Liver (tissue), 9 donors: ENCODE data around the gene RHOT1. TPM values are rescaled to one million over a fixed set of nuclear protein-coding genes. Genes with fewer than 3 reads are reported as not detected.

Experiments used
- DNase-seq: peaks from one replicate; pipeline ENCODE4 v3.0.0-alpha.2; 2017; ENCODE audit warnings: low spot score
- H3K27ac ChIP-seq, 2 donors: one replicate each; pipeline ENCODE4 v1.7.0; 2013; ENCODE audit warnings: inconsistent platforms in 2 of 2, low read length in 2 of 2, control low read depth in 1 of 2, low read depth in 1 of 2, mild to moderate bottlenecking in 1 of 2
- H3K27me3 ChIP-seq, 4 donors: one replicate each; pipeline versions ENCODE4 v1.6.1 to v1.7.0; 2013; ENCODE audit warnings: low read length in 3 of 4, inconsistent platforms in 1 of 4, mild to moderate bottlenecking in 1 of 4, moderate library complexity in 1 of 4; ENCODE audit not compliant: control insufficient read depth in 4 of 4, insufficient read depth in 4 of 4
- H3K36me3 ChIP-seq, 4 donors: one replicate each; pipeline versions ENCODE4 v1.6.1 to v1.7.0; 2013; ENCODE audit warnings: low read length in 3 of 4, mild to moderate bottlenecking in 3 of 4, low read depth in 1 of 4, moderate library complexity in 1 of 4; ENCODE audit not compliant: control insufficient read depth in 4 of 4, insufficient read depth in 3 of 4
- H3K4me1 ChIP-seq, 4 donors: one replicate each; pipeline versions ENCODE4 v1.6.1 to v1.7.0; 2013; ENCODE audit warnings: low read length in 3 of 4, mild to moderate bottlenecking in 3 of 4, moderate library complexity in 1 of 4; ENCODE audit not compliant: control insufficient read depth in 4 of 4, insufficient read depth in 4 of 4
- H3K4me3 ChIP-seq, 3 donors: one replicate each; pipeline versions ENCODE4 v1.6.1 to v1.7.0; 2013; ENCODE audit warnings: low read length in 3 of 3, control low read depth in 1 of 3, low read depth in 1 of 3, mild to moderate bottlenecking in 1 of 3
- H3K9ac ChIP-seq, 2 donors: one replicate each; pipeline ENCODE4 v1.7.0; 2013; ENCODE audit warnings: low read length in 2 of 2, mild to moderate bottlenecking in 2 of 2, moderate library complexity in 2 of 2, control low read depth in 1 of 2, low read depth in 1 of 2
- H3K9me3 ChIP-seq, 4 donors: one replicate each; pipeline versions ENCODE4 v1.6.1 to v1.7.0; 2013; ENCODE audit warnings: low read length in 3 of 4; ENCODE audit not compliant: control insufficient read depth in 4 of 4
- EGR1 ChIP-seq, 2 donors: IDR thresholded peaks; 2 replicates each; pipeline ENCODE4 v1.6.1; 2016 to 2018; ENCODE audit warnings: antibody characterized with exemption in 2 of 2, low read depth in 2 of 2
- FOXA1 ChIP-seq: IDR thresholded peaks from 2 replicates; pipeline ENCODE4 v1.6.1; 2016; ENCODE audit warnings: antibody characterized with exemption
- FOXA2 ChIP-seq: IDR thresholded peaks from 2 replicates; pipeline ENCODE4 v1.6.1; 2016; ENCODE audit warnings: antibody characterized with exemption
- GABPA ChIP-seq, 2 donors: IDR thresholded peaks in 1 of 2; conservative IDR thresholded peaks in 1 of 2; 2 replicates each; pipeline ENCODE4 v1.6.1; 2016; ENCODE audit warnings: antibody characterized with exemption in 2 of 2, mild to moderate bottlenecking in 1 of 2, moderate library complexity in 1 of 2
- HNF4A ChIP-seq, 2 donors: conservative IDR thresholded peaks; 2 replicates each; pipeline ENCODE4 v1.6.1; 2016; ENCODE audit warnings: antibody characterized with exemption in 2 of 2, mild to moderate bottlenecking in 2 of 2
- HNF4G ChIP-seq: IDR thresholded peaks from 2 replicates; pipeline ENCODE4 v1.6.1; 2016; ENCODE audit warnings: antibody characterized with exemption
- JUND ChIP-seq, 2 donors: IDR thresholded peaks; 2 replicates each; pipeline ENCODE4 v1.6.1; 2016; ENCODE audit warnings: antibody characterized with exemption in 2 of 2
- NR2F2 ChIP-seq: IDR thresholded peaks from 2 replicates; pipeline ENCODE4 v1.6.1; 2016; ENCODE audit warnings: antibody characterized with exemption
- RAD21 ChIP-seq, 2 donors: IDR thresholded peaks; 2 replicates each; pipeline ENCODE4 v1.6.1; 2016; ENCODE audit warnings: antibody characterized with exemption in 2 of 2, mild to moderate bottlenecking in 2 of 2
- RXRA ChIP-seq, 2 donors: IDR thresholded peaks; 2 replicates each; pipeline ENCODE4 v1.6.1; 2017 to 2018; ENCODE audit warnings: antibody characterized with exemption in 2 of 2, mild to moderate bottlenecking in 1 of 2
- SP1 ChIP-seq: IDR thresholded peaks from 2 replicates; pipeline ENCODE4 v1.6.1; 2018; ENCODE audit warnings: antibody characterized with exemption, mild to moderate bottlenecking
- TAF1 ChIP-seq: conservative IDR thresholded peaks from 2 replicates; pipeline ENCODE4 v1.6.1; 2016; ENCODE audit warnings: antibody characterized with exemption, mild to moderate bottlenecking
- YY1 ChIP-seq: IDR thresholded peaks from 2 replicates; pipeline ENCODE4 v1.6.1; 2016; ENCODE audit warnings: antibody characterized with exemption, mild to moderate bottlenecking
- WGBS: extraction: QIAGEN DNeasy Blood & Tissue Kit; methylation state at CpG from one replicate; pipeline ENCODE4 v1.1.7; 2013; 5-methylcytosine and 5-hydroxymethylcytosine counted together
- polyA plus RNA-seq, 2 donors: library from polyadenylated mRNA; stranded (reverse) in 1 of 2; unstranded in 1 of 2; fragments of 200-250 nt in 1 of 2; fragments of >200 nt in 1 of 2; fragmentation: Nextera tagmentation in 1 of 2; extraction: Ambion mirVana in 1 of 2; gene quantifications; one replicate each; pipeline versions ENCODE4 v1.2.1 to v1.2.3, GENCODE V29; 2013 to 2015
- total RNA-seq, 2 donors: library from RNA; depleted of rRNA; stranded (reverse); fragments of >200 nt; gene quantifications; one replicate each; pipeline ENCODE4 v1.2.3, GENCODE V29; 2014
- TF ChIP-seq, protein P1 (sequence below): IDR thresholded peaks from 2 replicates; pipeline ENCODE4 v1.6.1; 2016; ENCODE audit warnings: antibody characterized with exemption
- TF ChIP-seq, protein P2 (sequence below): IDR thresholded peaks from 2 replicates; pipeline ENCODE4 v1.6.1; 2016; ENCODE audit warnings: antibody characterized with exemption
- TF ChIP-seq, protein P3 (sequence below): IDR thresholded peaks from 2 replicates; pipeline ENCODE4 v1.6.1; 2016; ENCODE audit warnings: antibody characterized with exemption, mild to moderate bottlenecking
- TF ChIP-seq, protein P4 (sequence below): fragments of 150-350 bp; IDR thresholded peaks from 2 replicates; pipeline ENCODE4 v1.5.1; 2017; ENCODE audit warnings: improper control_type of control experiment, low read depth, low read length; ENCODE audit not compliant: missing input control
- TF ChIP-seq, protein P5 (sequence below): IDR thresholded peaks from 2 replicates; pipeline ENCODE4 v1.6.1; 2016; ENCODE audit warnings: antibody characterized with exemption
- donor health status: healthy.
- donor health status: healthy.
- donor health status: healthy.
- donor health status: healthy.
- donor health status: healthy.

The RHOT1 gene
- total and polyA plus RNA-seq, 4 donors: 8.1 to 43.4 (median 17.1) TPM

DNA sequence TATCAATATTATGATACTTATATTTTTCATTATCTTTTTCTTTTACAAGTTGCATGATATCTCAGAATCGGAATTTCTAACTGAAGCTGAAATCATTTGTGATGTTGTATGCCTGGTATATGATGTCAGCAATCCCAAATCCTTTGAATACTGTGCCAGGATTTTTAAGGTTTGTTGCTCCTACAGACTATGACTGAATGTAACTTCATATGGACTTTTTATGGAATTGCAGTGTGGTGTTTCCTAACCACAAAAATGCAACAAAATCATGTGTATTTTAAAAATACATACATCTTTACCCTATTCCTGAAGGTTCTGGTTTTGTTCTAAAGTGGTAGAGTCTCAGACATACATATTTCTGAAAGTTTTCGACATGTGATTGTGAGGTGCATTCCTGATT lies 64.6 kb downstream of the RHOT1 start:
- TF ChIP-seq SP1: no peak
- TF ChIP-seq YY1: no peak
- TF ChIP-seq NR2F2: no peak
- TF ChIP-seq, protein P1, sequence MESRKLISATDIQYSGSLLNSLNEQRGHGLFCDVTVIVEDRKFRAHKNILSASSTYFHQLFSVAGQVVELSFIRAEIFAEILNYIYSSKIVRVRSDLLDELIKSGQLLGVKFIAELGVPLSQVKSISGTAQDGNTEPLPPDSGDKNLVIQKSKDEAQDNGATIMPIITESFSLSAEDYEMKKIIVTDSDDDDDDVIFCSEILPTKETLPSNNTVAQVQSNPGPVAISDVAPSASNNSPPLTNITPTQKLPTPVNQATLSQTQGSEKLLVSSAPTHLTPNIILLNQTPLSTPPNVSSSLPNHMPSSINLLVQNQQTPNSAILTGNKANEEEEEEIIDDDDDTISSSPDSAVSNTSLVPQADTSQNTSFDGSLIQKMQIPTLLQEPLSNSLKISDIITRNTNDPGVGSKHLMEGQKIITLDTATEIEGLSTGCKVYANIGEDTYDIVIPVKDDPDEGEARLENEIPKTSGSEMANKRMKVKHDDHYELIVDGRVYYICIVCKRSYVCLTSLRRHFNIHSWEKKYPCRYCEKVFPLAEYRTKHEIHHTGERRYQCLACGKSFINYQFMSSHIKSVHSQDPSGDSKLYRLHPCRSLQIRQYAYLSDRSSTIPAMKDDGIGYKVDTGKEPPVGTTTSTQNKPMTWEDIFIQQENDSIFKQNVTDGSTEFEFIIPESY: no peak
- TF ChIP-seq, protein P2, sequence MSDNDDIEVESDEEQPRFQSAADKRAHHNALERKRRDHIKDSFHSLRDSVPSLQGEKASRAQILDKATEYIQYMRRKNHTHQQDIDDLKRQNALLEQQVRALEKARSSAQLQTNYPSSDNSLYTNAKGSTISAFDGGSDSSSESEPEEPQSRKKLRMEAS: no peak
- no peak for TF ChIP-seq GABPA (IDR thresholded peaks at IDR 0.05 in 1 of 2, conservative IDR thresholded peaks at IDR 0.05 in 1 of 2)
- no peak for TF ChIP-seq TAF1
- TF ChIP-seq FOXA2: no peak
- TF ChIP-seq JUND (IDR thresholded peaks at IDR 0.05): no peak
- TF ChIP-seq HNF4A (conservative IDR thresholded peaks at IDR 0.05): no peak
- TF ChIP-seq, protein P3, sequence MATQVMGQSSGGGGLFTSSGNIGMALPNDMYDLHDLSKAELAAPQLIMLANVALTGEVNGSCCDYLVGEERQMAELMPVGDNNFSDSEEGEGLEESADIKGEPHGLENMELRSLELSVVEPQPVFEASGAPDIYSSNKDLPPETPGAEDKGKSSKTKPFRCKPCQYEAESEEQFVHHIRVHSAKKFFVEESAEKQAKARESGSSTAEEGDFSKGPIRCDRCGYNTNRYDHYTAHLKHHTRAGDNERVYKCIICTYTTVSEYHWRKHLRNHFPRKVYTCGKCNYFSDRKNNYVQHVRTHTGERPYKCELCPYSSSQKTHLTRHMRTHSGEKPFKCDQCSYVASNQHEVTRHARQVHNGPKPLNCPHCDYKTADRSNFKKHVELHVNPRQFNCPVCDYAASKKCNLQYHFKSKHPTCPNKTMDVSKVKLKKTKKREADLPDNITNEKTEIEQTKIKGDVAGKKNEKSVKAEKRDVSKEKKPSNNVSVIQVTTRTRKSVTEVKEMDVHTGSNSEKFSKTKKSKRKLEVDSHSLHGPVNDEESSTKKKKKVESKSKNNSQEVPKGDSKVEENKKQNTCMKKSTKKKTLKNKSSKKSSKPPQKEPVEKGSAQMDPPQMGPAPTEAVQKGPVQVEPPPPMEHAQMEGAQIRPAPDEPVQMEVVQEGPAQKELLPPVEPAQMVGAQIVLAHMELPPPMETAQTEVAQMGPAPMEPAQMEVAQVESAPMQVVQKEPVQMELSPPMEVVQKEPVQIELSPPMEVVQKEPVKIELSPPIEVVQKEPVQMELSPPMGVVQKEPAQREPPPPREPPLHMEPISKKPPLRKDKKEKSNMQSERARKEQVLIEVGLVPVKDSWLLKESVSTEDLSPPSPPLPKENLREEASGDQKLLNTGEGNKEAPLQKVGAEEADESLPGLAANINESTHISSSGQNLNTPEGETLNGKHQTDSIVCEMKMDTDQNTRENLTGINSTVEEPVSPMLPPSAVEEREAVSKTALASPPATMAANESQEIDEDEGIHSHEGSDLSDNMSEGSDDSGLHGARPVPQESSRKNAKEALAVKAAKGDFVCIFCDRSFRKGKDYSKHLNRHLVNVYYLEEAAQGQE: no peak
- no peak for TF ChIP-seq EGR1 (IDR thresholded peaks at IDR 0.05; ENCODE audit: low read depth in 2 of 2)
- TF ChIP-seq RAD21 (IDR thresholded peaks at IDR 0.05): no peak
- TF ChIP-seq, protein P4, sequence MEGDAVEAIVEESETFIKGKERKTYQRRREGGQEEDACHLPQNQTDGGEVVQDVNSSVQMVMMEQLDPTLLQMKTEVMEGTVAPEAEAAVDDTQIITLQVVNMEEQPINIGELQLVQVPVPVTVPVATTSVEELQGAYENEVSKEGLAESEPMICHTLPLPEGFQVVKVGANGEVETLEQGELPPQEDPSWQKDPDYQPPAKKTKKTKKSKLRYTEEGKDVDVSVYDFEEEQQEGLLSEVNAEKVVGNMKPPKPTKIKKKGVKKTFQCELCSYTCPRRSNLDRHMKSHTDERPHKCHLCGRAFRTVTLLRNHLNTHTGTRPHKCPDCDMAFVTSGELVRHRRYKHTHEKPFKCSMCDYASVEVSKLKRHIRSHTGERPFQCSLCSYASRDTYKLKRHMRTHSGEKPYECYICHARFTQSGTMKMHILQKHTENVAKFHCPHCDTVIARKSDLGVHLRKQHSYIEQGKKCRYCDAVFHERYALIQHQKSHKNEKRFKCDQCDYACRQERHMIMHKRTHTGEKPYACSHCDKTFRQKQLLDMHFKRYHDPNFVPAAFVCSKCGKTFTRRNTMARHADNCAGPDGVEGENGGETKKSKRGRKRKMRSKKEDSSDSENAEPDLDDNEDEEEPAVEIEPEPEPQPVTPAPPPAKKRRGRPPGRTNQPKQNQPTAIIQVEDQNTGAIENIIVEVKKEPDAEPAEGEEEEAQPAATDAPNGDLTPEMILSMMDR: no peak
- TF ChIP-seq, protein P5, sequence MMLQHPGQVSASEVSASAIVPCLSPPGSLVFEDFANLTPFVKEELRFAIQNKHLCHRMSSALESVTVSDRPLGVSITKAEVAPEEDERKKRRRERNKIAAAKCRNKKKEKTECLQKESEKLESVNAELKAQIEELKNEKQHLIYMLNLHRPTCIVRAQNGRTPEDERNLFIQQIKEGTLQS: no peak
- no peak for TF ChIP-seq RXRA (IDR thresholded peaks at IDR 0.05)
- TF ChIP-seq HNF4G: no peak
- TF ChIP-seq FOXA1: no peak
- Histone ChIP-seq H3K27me3 (no peaks in the 10 kb centered on the region), H3K9me3 (no peaks in the 10 kb centered on the region), H3K4me1 (no peaks in the 10 kb centered on the region), H3K36me3 (peaks cover 6 to 39% (median 28%) of the 10 kb centered on the region in 4 donors), H3K4me3 (no peak overlapping the region), H3K27ac (no peak overlapping the region), H3K9ac (no peak overlapping the region)
- no peak for DNase-seq
- WGBS: 90% methylated on average over 2 of the region's 2 CpGs
